Right renal pelvis (tissue), 4 donors: ENCODE results near the gene F8A3. TPM values are rescaled to one million over a fixed set of nuclear protein-coding genes. Genes with fewer than 3 reads are reported as not detected.
"Not testable (repeated sequence)": the region's sequence is repeated elsewhere in the genome, so short reads cannot be mapped to it uniquely, and the experiment has no call there.

ENCODE experiments used
- DNase-seq, 4 donors: peaks; one replicate each; pipeline ENCODE4 v3.0.0-alpha.2; 2013; ENCODE audit warnings: low read depth in 4 of 4, low spot score in 3 of 4, missing footprints in 1 of 4
- polyA plus RNA-seq, 4 donors: library from polyadenylated mRNA; unstranded; fragments of 120-200 nt; gene quantifications; one replicate each; pipeline ENCODE4 v1.2.1, GENCODE V29; 2013; ENCODE audit not compliant: insufficient read length in 4 of 4

Gene F8A3
- 10 to 100 TPM in 2 of 4 donors, 1 to 10 TPM in 2; 6.1 to 13.4 (median 9.3) TPM for polyA plus RNA-seq

- not testable (repeated sequence) for DNase-seq
Observed at GRCh38 chrX:155458471-155458870, at the start of gene F8A3. F8A3 (minus strand) TSS chrX:155458620; CDS start chrX:155458600, 20 bp downstream.

- DNase-seq, result no peak
Observed at GRCh38 chrX:155505296-155505695, 46.9 kb upstream of the F8A3 start.

DNA sequence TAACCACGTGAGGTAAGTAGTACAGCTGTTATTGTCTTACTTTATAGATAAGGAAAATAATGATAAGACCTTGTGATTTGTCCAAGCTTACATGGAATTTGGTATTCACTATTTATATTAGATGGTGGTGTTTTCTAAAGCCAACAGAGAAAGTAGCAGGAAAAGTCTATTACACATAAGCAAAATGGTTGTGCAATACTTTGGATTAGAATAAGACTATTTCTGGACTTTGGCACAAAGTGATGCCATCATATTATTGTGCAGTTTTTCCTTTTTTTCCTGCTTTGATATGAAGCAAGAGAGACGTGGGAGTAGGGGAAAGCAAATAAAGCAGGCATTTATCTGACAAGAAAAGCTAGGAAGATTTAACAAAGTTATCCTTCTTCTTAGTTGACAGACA lies 36.7 kb upstream of the F8A3 start:
- not testable (repeated sequence) for DNase-seq

GRCh38 chrX:155491421-155491820 lies 33.0 kb upstream of the F8A3 start:
- not testable (repeated sequence) for DNase-seq

- not testable (repeated sequence) for DNase-seq
Observed at GRCh38 chrX:155477136-155477535, 18.7 kb upstream of the F8A3 start.

GRCh38 chrX:155466269-155466938 lies 8.0 kb upstream of the F8A3 start:
- DNase-seq, result not testable (repeated sequence)

DNA sequence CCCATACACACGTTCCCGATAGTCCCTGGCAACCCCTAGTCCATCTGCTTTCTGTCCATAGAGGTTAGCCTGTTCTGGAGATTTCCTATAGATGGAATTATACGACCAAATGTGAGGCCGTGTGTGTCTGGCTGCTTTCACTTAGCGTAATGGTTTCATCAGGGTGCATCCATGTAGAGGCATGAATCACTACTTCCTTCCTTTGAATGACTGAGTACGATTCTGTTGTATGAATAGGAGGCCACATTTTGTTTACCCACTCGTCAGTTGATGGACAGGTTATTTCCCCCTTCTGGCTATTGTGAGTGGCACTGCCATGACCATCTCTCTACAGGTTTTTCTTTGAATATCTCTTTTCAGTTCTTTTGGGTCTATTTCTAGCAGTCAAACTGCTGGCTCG lies 2.1 kb upstream of the F8A3 start:
- DNase-seq, result not testable (repeated sequence)

GRCh38 chrX:155457761-155458447 lies 516 bp downstream of the F8A3 start:
- DNase-seq, result not testable (repeated sequence)

GRCh38 chrX:155441097-155441496 lies 17.3 kb downstream of the F8A3 start:
- no peak for DNase-seq

DNA sequence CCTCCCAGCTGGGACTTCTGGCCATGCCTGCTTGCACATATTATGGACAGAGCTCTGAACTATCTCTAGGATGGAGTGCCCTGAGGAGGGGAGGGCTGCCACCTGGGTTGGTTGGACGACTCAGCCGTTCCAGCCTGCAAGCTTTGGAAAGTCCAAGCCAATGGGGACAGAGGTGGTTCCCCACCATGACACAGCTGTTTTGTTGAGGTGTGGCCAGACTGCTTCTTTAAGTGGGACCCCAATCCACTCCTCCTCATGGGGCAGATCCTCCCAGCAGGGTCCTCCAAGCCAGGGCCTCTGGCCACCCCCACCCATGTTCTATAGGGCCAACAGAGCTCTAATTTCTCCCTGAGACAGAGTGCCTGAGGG lies 22.7 kb downstream of the F8A3 start:
- DNase-seq, result no peak

- DNase-seq, result no peak
Observed at GRCh38 chrX:155434906-155435743, 23.3 kb downstream of the F8A3 start.

DNA sequence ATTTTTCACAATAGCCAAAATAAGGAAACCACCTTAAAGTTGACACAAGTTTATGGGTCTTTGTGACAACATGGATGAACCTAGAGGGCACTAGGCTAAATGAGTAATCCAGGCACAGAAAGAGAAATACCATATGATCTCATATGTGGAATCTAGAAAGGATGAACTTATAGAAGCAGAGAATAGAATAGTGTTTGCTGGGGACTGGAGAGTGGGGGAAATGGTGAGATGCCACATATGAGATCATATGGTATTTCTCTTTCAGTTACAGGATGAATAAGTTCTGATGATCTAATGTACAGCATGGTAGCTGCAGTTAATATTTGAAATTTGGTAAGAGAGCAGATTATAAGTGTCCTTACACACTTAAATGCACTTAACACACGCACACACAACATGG lies 40.7 kb downstream of the F8A3 start:
- no peak for DNase-seq

Other genes starting within 250 kb of the F8A3 start
- gene VBP1, start 242.2 kb downstream of the F8A3 start, polyA plus RNA-seq, result 100 to 1,000 TPM in 3 of 4 donors, 10 to 100 TPM in 1; 81.3 to 112 (median 103) TPM
- gene RAB39B, start 194.1 kb downstream of the F8A3 start, polyA plus RNA-seq, result 1 to 10 TPM; 2.9 to 3.3 (median 3.2) TPM
- 1 to 10 TPM; 2.9 to 4.6 (median 3.8) TPM for gene CLIC2, start 124.0 kb downstream of the F8A3 start, polyA plus RNA-seq
- not detected for gene F8A2, start 76.5 kb downstream of the F8A3 start, polyA plus RNA-seq
- 1 to 10 TPM; 1.5 to 1.8 (median 1.7) TPM for gene SPRY3, start 154.0 kb upstream of the F8A3 start, polyA plus RNA-seq
- gene TMLHE, start 154.3 kb upstream of the F8A3 start, polyA plus RNA-seq, result 10 to 100 TPM; 25.4 to 29.9 (median 28.4) TPM